Pancreas (tissue), 10 donors: ENCODE measurements around the gene ZNF665. TPM values are rescaled to one million over a fixed set of nuclear protein-coding genes. Genes with fewer than 3 reads are reported as not detected.

Source experiments
- ATAC-seq, 4 donors: fragments of 200-7000 bp; cut with Tn5 transposase; one replicate each; pipeline versions ENCODE4 v1.8.0 to v1.9.1; 2020; ENCODE audit warnings: mild to moderate bottlenecking in 4 of 4, moderate library complexity in 4 of 4
- DNase-seq, 6 donors: peaks; one replicate each; pipeline ENCODE4 v3.0.0-alpha.2; 2020
- FAIRE-seq: peaks from 2 replicates; lab custom pipeline; 2012; peaks lifted over from hg19 to GRCh38; lab: Jason Lieb, UNC
- H3K27ac ChIP-seq, 4 donors: fragments of 200-600 bp; sonication (generic); 1 replicate in 3 of 4; 2 replicates in 1 of 4; pipeline versions ENCODE4 v1.5.0 to v1.8.0; 2020
- H3K27me3 ChIP-seq, 4 donors: fragments of 200-600 bp; one replicate each; pipeline ENCODE4 v1.8.0; 2021
- H3K36me3 ChIP-seq, 3 donors: fragments of 200-600 bp; sonication (generic) in 1 of 3; one replicate each; pipeline versions ENCODE4 v1.5.0 to v1.8.0; 2020 to 2021
- H3K4me1 ChIP-seq, 3 donors: fragments of 200-600 bp; one replicate each; pipeline ENCODE4 v1.8.0; 2021
- H3K4me3 ChIP-seq, 4 donors: fragments of 200-600 bp; sonication (generic) in 2 of 4; one replicate each; pipeline versions ENCODE4 v1.5.0 to v1.8.0; 2020 to 2021
- H3K9me3 ChIP-seq, 4 donors: fragments of 200-600 bp; one replicate each; pipeline ENCODE4 v1.8.0; 2021
- CTCF ChIP-seq, 4 donors: fragments of 200-600 bp; sonication (generic) in 3 of 4; IDR thresholded peaks; one replicate each; pipeline versions ENCODE4 v1.5.0 to v1.8.0; 2021; ENCODE audit warnings: antibody characterized with exemption in 4 of 4
- WGBS, 2 donors: extraction: QIAGEN DNeasy Blood & Tissue Kit; methylation state at CpG; one replicate each; pipeline ENCODE4 v1.1.7; 2013; 5-methylcytosine and 5-hydroxymethylcytosine counted together
- intact Hi-C, 3 donors: fragments of 100-400 bp; cut with DNase I; formaldehyde crosslinking; loops; one replicate each; pipeline versions ENCODE4 v1.11.1 to v1.14.2; 2022
- polyA plus RNA-seq, 2 donors: library from polyadenylated mRNA; stranded (reverse); fragments of 200-250 nt; gene quantifications; one replicate each; pipeline ENCODE4 v1.2.3, GENCODE V29; 2013
- total RNA-seq, 6 donors: library from RNA; stranded (reverse); fragmentation: NEBNext Ultra II Directional in 4 of 6; extraction: Animal tissue kit (Norgen Biotek cat#: 25700) in 4 of 6; gene quantifications; one replicate each; pipeline versions ENCODE4 v1.2.1 to v1.2.4, GENCODE V29; 2021 to 2023
- donor health status: healthy with polysubstance abuse.
- donor health status: DM: no; HTN: no; CAD: no; lungs with moderate emphysema.
- donor health status: DM: no; HTN: no; CAD: no.
- donor health status: control.
- donor health status: control.
- donor health status: Bipolar disorder and iron deficiency.
- donor health status: DM: yes; HTN: yes; CAD: no.
- donor health status: DM: no; HTN: no; CAD: no.
- donor health status: DM: no; HTN: no; CAD: no.
- donor health status: DM: yes; HTN: yes; CAD: no.

The ZNF665 gene
- total and polyA plus RNA-seq, 8 donors, result 1.4 to 4.0 (median 1.5) TPM

GRCh38 chr19:53156850-53157249 lies 36.3 kb downstream of the ZNF665 start:
- DNase-seq, result no peak

GRCh38 chr19:53147645-53148044 lies 45.5 kb downstream of the ZNF665 start:
- FAIRE-seq (no peak), DNase-seq (no peak), ATAC-seq (no peak)
- intact Hi-C loops, result no loop called here
- Histone ChIP-seq H3K27ac (no peak overlapping the region), H3K36me3 (peaks cover 0 to 38% (median 15%) of the 10 kb centered on the region in 3 donors), H3K4me3 (no peak overlapping the region), H3K27me3 (no peaks in the 10 kb centered on the region), H3K4me1 (no peaks in the 10 kb centered on the region), H3K9me3 (peaks cover 0 to 6% (median 1%) of the 10 kb centered on the region in 4 donors)
- TF ChIP-seq CTCF (IDR thresholded peaks at IDR 0.05), result no peak

More at GRCh38 chr19:53156850-53157249, 36.3 kb downstream of the ZNF665 start:
- Histone ChIP-seq H3K4me1 (peaks cover 0 to 2% (median 0%) of the 10 kb centered on the region in 3 donors), H3K9me3 (no peaks in the 10 kb centered on the region), H3K27ac (no peak overlapping the region), H3K4me3 (peak overlapping the region in 1 of 4 donors; percentile 68), H3K36me3 (no peaks in the 10 kb centered on the region), H3K27me3 (no peaks in the 10 kb centered on the region)
- WGBS, 2 donors, result 90 to 92% methylated on average over 9 of the region's 9 CpGs
- intact Hi-C loops, result no loop called here
- no peak for FAIRE-seq
- ATAC-seq, result no peak
- no peak for TF ChIP-seq CTCF (IDR thresholded peaks at IDR 0.05)

GRCh38 chr19:53140351-53140750 lies 52.8 kb downstream of the ZNF665 start:
- FAIRE-seq (no peak), ATAC-seq (no peak), DNase-seq (no peak)
- WGBS, 2 donors, result 96 to 99% methylated on average over 4 of the region's 4 CpGs
- H3K27ac ChIP-seq, result no peak overlapping the region
- no peaks in the 10 kb centered on the region for H3K4me1 ChIP-seq
- TF ChIP-seq CTCF (IDR thresholded peaks at IDR 0.05), result no peak
- intact Hi-C loops, result no loop called here
- H3K36me3 ChIP-seq, result peaks cover 0 to 27% (median 4%) of the 10 kb centered on the region in 3 donors
- H3K9me3 ChIP-seq, result peaks cover 0 to 21% (median 10%) of the 10 kb centered on the region in 4 donors
- H3K4me3 ChIP-seq, result no peak overlapping the region
- no peaks in the 10 kb centered on the region for H3K27me3 ChIP-seq

DNA sequence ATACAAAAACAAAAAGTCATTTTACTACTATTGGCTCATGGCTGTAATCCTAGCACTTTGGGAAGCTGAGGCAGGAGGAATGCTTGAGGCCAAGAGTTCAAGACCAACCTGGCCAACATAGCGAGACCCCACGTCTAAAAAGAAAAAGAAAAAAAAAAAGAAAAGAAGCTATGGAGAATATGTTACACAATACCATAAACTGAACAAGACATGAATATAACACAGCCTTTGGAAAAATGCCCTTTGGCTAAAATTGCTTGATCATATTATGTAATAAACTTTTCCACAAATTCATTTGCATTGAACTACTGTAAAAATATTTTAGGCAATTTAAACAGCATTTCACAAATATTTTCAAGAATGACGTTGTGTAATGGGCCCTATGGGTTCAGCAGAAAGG lies 56.7 kb downstream of the ZNF665 start:
- Histone ChIP-seq H3K36me3 (peaks cover 0 to 4% (median 0%) of the 10 kb centered on the region in 3 donors), H3K27ac (no peak overlapping the region), H3K4me3 (no peak overlapping the region), H3K27me3 (no peaks in the 10 kb centered on the region), H3K4me1 (peaks cover 0 to 2% (median 0%) of the 10 kb centered on the region in 3 donors), H3K9me3 (peaks cover 0 to 11% (median 7%) of the 10 kb centered on the region in 4 donors)
- FAIRE-seq (no peak), ATAC-seq (no peak), DNase-seq (no peak)
- intact Hi-C loops, result no loop called here
- WGBS, 2 donors, result 89 to 93% methylated on average over 3 of the region's 3 CpGs
- no peak for TF ChIP-seq CTCF (IDR thresholded peaks at IDR 0.05)

- Histone ChIP-seq H3K4me1 (peaks cover 0 to 3% (median 0%) of the 10 kb centered on the region in 3 donors), H3K27ac (peak within 1 kb of the TSS; percentile 22 to 58 (median 42)), H3K9me3 (no peaks in the 10 kb centered on the region), H3K4me3 (peak within 1 kb of the TSS; percentile 40 to 69 (median 56)), H3K36me3 (no peaks in the 10 kb centered on the region), H3K27me3 (no peaks in the 10 kb centered on the region)
- no peak for TF ChIP-seq CTCF (IDR thresholded peaks at IDR 0.05)
- peak; percentile 75 to 95 (median 86) for DNase-seq
- intact Hi-C loops, result no loop called here
- no peak for FAIRE-seq
- WGBS, 2 donors, result 0 to 1% methylated on average over 49 to 50 of the region's 51 CpGs
- ATAC-seq, result peak; percentile 98 to 99 (median 98)
Measured at GRCh38 chr19:53132141-53132991, 60.8 kb downstream of the ZNF665 start, which contains the start of gene ZNF415. ZNF415 (minus strand) TSS chr19:53132910; CDS start chr19:53122676, 10,234 bp downstream.
